LNCAP (cell line): Measurements from ENCODE around the gene IDH3B.

Source experiments
- TF ChIP-seq, protein P1 (sequence below): fragments of 450-650 bp; IDR thresholded peaks from 2 replicates; pipeline ENCODE4 v1.5.1; 2017; ENCODE audit warnings: mild to moderate bottlenecking

Gene IDH3B

DNA sequence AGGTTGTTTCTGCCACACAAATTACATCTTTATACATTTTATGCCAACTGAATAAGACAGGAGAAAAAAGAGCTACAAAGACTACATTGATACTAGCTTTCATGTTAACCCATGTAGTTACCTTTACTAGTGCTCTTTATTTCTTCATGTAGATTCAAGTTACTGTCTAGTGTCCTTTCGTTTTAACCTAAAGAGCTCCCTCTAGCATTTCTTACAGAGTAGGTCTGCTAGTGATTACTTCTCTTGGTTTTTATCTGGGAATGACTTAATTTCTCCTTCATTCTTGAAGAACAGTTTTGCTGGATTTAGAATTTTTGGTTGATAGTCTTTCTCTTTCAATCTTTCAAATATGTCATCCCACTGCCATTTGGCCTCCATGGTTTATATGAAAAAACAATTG is 32.8 kb downstream of the IDH3B start:
- TF ChIP-seq, protein P1, sequence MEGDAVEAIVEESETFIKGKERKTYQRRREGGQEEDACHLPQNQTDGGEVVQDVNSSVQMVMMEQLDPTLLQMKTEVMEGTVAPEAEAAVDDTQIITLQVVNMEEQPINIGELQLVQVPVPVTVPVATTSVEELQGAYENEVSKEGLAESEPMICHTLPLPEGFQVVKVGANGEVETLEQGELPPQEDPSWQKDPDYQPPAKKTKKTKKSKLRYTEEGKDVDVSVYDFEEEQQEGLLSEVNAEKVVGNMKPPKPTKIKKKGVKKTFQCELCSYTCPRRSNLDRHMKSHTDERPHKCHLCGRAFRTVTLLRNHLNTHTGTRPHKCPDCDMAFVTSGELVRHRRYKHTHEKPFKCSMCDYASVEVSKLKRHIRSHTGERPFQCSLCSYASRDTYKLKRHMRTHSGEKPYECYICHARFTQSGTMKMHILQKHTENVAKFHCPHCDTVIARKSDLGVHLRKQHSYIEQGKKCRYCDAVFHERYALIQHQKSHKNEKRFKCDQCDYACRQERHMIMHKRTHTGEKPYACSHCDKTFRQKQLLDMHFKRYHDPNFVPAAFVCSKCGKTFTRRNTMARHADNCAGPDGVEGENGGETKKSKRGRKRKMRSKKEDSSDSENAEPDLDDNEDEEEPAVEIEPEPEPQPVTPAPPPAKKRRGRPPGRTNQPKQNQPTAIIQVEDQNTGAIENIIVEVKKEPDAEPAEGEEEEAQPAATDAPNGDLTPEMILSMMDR = no peak; the same call in 1 of the 2 replicates

DNA sequence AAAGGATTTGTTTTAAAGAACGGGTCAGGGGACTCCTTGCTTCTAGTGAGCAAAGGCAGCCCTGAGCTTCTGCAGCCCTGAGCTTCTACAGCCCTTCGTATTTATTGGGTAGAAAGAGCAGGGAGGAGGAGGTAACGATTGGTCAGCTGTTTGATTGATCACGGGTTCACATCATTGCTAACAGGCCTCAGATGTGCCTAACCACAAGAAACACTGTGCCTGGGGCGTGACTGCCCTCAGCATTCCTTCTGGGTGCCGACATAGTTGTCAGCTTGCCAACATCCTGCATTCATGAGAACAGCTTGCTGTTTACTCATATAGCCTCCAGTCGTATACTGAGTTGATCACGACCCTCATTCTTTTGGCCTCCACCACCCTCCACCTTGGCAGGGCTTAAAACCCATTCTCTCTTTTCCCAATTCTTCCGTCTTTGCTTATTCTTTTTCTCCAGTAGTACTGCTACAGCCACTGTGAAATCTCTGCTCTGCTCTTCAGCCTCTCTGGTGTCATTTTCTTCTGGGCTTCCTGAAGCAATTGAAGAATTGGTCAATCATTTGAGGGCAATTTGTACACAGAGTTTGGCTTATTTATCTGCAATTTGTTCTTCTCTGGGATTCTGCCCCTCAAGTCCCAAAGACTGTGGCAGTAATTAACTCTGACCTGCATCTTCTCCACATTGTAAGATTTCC is 37.0 kb downstream of the IDH3B start:
- TF ChIP-seq, protein P1 = no peak

DNA sequence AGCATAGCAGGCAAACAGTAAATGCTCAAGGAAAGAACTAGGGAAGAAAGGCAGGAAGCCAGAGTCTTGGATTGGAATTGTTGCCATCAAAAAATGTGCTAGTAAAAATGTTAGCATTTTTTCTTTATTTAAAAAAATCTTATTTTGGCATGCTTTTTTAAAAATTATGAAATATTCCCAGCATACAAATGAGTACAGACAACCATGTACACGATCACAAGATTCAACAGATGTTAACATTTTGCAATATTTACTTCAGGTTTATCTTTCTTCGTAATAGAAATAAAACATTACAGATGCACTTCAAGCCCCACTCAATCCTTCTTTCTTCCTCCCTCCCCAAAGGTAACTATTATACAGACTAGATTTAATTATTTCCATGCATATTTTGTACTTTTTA is 39.0 kb downstream of the IDH3B start:
- TF ChIP-seq, protein P1 = no peak

DNA sequence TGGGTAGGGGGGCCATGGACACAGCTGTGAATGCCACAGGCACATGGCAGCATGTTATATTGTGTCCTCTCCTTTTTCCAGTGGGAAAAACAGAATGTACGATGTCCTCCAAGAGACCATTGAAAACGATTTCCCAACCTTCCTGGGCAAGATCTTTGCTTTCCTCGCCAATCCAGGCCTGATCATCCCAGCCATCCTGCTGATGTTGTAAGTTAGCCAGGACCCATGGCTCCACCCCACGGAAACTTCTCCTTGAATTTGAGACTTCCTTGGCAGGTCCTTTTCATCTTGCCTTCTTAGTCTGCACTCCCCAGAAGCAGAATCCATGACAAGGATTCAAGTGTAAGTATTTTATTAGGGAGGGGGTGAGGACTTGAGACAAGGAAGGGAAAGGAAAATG is 39.8 kb downstream of the IDH3B start:
- TF ChIP-seq, protein P1 = no peak

DNA sequence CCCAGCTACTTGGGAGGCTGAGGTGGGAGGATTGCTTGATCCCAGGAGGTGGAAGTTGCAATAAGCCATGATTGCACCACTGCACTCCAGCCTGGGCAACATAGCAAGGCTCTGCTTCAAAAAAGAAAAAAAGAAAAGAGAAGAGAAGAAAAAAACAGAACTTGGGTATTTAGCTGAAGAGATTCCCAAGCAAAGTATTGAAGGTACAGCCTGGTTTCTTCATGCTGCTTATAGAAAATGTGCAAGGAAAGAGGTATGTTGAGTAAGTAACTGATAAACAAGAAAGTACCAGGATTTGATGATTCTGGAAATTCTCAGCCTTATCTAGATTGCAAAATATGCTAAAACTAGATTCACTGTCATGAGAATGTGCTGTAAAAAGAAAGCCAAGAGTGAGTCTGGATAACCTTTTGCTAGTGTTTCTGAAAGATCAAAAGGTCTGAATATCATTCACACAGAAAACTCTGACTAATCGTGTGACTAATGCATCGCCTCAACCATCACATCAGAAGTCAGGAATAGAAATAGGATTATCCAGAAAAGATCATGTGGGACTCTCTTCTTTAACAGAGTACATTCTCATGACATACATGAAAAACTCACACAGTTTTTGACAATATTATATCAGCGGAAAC is 43.9 kb downstream of the IDH3B start:
- TF ChIP-seq, protein P1 = no peak

DNA sequence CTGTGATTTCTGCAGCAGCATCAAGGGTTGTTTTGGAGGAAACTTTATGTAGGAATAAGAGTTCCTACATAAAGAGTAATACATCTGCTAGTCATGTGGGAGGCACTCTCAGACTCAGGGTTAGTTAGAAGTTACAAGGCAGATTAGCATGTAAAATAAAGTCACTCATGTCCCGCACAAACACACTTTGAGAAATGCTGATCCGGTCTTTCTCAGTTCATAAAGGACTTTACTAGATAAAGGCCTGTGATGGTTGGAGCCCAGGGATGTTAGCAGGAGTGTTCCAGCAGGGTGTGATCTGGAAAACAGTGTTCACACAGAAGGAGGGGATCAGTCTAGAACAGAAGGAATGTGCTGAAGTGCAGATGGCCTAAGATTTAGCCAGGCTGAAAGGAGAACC is 44.7 kb downstream of the IDH3B start:
- TF ChIP-seq, protein P1 = no peak

DNA sequence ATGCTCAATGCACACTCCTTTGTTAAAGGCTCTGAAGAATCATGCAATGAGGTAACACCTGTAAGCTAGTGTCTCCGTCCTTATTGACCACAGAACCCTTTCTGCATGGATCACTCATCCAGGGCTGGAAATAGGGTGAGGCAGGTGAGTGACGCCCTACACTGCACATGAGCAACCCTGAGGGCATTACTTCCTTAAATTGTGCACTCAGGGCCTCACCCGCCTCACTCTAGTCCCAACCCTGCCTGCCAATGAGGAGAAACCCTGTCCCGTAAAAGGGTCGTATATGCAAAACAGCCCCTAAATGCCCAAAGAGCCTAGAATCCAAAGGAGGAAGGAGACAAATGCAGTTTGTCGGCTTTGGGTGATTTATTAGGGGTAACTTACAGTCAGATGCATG is 45.2 kb downstream of the IDH3B start:
- TF ChIP-seq, protein P1 = no peak
